HG03196 (cell line): Measurements from ENCODE around the gene ZBTB49.
A peak's percentile ranks its signal among the peaks of the same experiment; 100 is the strongest.
"Not testable (repeated sequence)": the region's sequence is repeated elsewhere in the genome, so short reads cannot be mapped to it uniquely, and the experiment has no call there.

ENCODE experiments used
- ATAC-seq: cut with Tn5 transposase; IDR thresholded peaks from one replicate; pipeline ENCODE4 v1.9.1; 2021; ENCODE audit not compliant: unreplicated experiment

The ZBTB49 gene, protein sequence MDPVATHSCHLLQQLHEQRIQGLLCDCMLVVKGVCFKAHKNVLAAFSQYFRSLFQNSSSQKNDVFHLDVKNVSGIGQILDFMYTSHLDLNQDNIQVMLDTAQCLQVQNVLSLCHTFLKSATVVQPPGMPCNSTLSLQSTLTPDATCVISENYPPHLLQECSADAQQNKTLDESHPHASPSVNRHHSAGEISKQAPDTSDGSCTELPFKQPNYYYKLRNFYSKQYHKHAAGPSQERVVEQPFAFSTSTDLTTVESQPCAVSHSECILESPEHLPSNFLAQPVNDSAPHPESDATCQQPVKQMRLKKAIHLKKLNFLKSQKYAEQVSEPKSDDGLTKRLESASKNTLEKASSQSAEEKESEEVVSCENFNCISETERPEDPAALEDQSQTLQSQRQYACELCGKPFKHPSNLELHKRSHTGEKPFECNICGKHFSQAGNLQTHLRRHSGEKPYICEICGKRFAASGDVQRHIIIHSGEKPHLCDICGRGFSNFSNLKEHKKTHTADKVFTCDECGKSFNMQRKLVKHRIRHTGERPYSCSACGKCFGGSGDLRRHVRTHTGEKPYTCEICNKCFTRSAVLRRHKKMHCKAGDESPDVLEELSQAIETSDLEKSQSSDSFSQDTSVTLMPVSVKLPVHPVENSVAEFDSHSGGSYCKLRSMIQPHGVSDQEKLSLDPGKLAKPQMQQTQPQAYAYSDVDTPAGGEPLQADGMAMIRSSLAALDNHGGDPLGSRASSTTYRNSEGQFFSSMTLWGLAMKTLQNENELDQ

GRCh38 chr4:4289941-4290850 is at the start of gene ZBTB49, which contains the start of gene LYAR:
Gene ZBTB49 (plus strand): TSS chr4:4290251. CDS start chr4:4299946, 9,695 bp downstream.
Gene LYAR (minus strand): TSS chr4:4290154. CDS start chr4:4283742, 6,412 bp downstream.
- peak; percentile 82 for ATAC-seq

DNA sequence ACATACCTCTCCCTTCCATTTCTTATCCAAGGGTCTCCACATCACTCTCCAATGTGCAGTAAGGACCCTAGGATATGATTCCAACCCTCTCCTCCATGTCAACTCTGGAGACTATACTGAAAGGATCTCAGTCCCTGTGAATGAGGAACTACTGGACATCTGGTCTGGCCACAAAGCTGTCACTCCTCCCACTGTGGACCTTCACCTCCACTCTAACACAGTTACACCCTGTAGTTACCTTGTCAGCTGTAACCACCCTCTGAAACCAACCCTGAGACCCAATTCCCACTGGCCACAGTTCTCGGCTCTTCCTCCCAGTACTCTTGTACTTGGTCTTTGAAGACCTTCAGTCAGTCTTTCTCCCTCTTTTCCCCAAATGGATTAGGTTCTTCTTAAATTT is 44.9 kb upstream of the ZBTB49 start:
- no peak for ATAC-seq

GRCh38 chr4:4247696-4248028 is 42.4 kb upstream of the ZBTB49 start:
- ATAC-seq: no peak

GRCh38 chr4:4248029-4248884 is 41.8 kb upstream of the ZBTB49 start, which contains the start of gene TMEM128:
Gene TMEM128 (minus strand): TSS chr4:4248223. CDS start chr4:4248202, 21 bp downstream.
- ATAC-seq: peak; percentile 94

- no peak for ATAC-seq
Observed at GRCh38 chr4:4248885-4249203, 41.2 kb upstream of the ZBTB49 start.

GRCh38 chr4:4249342-4249741 is 40.7 kb upstream of the ZBTB49 start:
- ATAC-seq: not testable (repeated sequence)

DNA sequence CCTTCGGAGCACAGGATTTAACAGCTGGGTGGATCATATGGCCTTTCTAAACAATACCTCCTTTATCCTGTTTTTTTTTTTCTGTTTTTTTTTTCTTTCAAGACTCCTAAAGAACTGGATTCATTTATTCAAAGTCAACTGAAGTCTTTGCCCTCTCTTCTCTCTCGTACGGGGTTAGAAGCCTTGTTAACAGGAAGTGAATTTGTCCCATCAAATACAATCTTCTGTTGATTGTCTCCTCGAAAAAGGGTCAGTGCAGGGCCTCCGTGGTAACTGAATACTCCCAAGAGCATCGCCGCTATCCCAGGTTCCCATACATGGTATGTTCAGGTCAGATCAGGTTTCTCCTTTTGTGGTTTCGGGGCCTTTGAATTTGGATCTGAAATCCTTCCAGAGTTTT is 40.2 kb upstream of the ZBTB49 start:
- ATAC-seq: no peak

- ATAC-seq: no peak
Observed at GRCh38 chr4:4254199-4254598, 35.9 kb upstream of the ZBTB49 start.

DNA sequence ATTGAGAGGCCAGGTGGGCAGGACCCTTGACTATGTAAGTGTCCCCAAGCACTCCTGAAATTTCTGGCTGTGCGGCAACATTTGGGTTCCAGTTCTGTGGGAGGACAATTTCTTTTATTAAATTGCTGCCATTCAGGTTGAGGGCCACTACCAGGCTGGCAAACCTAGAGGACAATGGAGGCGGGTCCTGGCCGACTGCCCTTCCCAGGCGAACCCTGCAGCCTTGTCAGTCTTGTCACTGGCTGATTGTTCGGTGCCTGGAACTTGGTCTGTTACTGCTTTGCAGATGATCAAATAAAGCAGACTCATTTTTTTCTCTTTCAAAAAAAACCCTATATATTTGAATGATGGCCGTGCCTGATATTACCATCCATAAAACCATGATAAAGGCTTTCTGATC is 35.4 kb upstream of the ZBTB49 start:
- no peak for ATAC-seq

DNA sequence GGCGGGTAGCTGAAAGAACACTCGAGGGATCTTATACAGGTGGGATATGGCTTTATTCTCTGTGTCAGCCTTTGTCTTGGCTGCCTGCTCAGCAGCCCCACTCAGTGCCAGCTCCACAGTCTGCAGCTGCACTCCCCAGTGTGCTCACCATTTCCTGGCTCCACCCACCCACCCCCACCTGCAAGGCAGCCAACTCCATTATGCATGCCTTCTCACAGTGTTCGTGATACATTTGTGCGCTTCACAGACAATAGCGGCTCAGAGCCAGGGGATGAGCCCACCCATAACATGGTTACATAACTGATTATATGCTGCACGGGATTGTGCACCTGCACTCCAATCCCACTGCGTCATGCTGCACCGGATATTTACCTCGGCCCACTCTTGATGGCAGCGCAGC is 33.3 kb upstream of the ZBTB49 start:
- no peak for ATAC-seq

DNA sequence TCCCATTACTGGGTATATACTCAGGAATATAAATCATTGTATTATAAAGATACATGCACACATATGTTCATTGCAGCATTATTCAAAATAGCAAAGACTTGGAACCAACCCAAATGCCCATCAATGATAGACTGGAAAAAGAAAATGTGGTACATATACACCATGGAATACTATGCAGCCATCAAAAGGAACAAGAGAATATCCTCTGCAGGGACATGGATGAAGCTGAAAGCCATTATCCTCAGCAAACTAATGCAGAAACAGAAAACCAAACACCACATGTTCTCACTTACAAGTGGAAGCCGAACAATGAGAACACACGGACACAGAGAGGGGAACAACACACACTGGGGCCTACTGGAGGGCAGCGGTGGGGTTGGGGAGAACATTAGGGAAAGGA is 32.3 kb upstream of the ZBTB49 start:
- not testable (repeated sequence) for ATAC-seq

- ATAC-seq: no peak
Observed at GRCh38 chr4:4259484-4260100, 30.5 kb upstream of the ZBTB49 start.

DNA sequence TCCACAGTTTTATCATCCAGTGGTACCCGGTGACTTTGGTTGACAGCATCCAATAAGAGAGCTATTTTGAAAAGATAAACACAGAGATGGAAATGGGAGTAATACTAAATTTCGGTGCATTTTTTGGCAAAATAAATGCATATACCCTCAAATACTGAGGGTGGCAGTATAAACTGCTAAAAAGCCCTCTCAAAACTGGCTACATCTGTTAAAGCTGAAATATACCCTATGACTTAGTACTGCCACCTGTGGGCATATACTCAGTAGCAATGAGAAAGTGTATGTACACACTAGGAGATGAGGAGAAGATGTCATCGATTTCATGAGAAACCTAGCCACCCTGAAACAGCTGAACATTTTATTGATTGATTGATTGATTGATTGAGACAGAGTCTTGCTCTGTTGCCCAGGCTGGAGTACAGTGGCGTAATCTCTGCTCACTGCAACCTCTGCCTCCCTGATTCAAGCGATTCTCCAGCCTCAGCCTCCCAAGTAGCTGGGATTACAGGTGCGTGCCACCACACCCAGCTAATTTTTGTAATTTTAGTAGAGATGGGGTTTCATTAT is 29.8 kb upstream of the ZBTB49 start:
- no peak for ATAC-seq

- no peak for ATAC-seq
Observed at GRCh38 chr4:4267981-4268380, 22.1 kb upstream of the ZBTB49 start.

DNA sequence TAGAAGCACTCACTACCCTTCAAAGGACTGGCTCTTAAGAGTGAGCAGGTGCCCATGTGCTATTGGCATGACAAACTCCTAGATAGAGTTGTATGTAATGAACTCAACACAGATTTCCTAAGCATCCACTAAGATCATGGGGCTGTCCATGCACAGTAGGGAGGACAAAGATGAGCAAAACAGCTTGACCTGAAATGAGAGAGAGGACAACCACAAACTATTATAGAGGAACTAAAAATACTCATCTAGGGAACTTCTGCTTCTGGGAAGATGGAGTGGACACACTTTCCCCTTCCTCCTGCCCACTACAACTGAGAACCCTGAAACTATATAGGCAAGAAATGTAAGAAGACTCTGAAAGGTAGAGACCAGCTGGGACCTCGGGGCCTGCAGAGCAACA is 21.3 kb upstream of the ZBTB49 start:
- ATAC-seq: no peak

DNA sequence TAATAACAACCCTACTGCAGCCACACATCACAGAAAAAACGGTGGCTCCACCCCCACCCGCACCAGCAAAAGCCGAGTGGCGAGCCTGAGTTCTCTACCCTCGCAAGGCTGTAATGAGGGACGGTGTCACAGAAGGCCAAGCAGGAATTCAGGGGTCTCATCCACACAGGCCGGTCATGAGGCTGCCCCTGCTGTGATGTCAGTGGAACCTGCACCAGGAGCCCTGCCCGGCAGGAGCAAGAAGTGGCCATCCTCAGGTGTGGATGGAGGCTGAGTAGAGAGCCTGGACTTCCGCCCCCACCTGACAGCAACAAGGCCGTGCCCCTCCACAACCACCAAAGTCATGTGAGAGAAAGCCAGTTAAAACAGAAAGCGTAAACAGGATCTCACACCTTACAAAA is 20.7 kb upstream of the ZBTB49 start:
- ATAC-seq: no peak

- no peak for ATAC-seq
Observed at GRCh38 chr4:4269856-4270255, 20.2 kb upstream of the ZBTB49 start.

DNA sequence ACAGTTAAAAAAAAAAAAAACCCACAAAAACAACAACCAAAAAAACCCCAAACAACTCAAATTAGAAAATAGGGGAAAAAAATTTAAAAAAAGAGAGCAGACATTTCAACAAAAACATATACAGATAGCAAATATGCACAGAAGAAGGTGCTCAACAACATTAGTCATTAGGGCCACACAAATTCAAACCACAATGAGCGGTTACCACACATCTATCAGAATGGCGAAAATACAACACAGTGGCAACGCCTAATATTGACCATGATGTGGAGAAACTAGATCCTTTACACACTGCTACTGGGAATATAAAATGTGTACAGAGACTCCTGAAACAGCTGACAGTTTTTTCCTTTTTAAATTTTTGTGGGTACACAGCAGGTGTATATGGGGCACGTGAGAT is 19.5 kb upstream of the ZBTB49 start:
- ATAC-seq: no peak

- no peak for ATAC-seq
Observed at GRCh38 chr4:4271912-4272311, 18.1 kb upstream of the ZBTB49 start.

- ATAC-seq: no peak
Observed at GRCh38 chr4:4274226-4274625, 15.8 kb upstream of the ZBTB49 start.
